C4-2B (cell line): ENCODE data around the gene SLC24A3.

ENCODE experiments used
- H3K27ac ChIP-seq: fragments of 450-650 bp; 2 replicates; pipeline ENCODE4 v1.5.1; 2017
- ZFX ChIP-seq: fragments of 450-650 bp; IDR thresholded peaks from 2 replicates; pipeline ENCODE4 v1.6.1; 2017
- TF ChIP-seq, protein P1 (sequence below): fragments of 450-650 bp; conservative IDR thresholded peaks from 2 replicates; pipeline ENCODE4 v1.5.1; 2017; ENCODE audit warnings: mild to moderate bottlenecking

The SLC24A3 gene

GRCh38 chr20:19320005-19320404 is 107.6 kb downstream of the SLC24A3 start:
- TF ChIP-seq, protein P1, sequence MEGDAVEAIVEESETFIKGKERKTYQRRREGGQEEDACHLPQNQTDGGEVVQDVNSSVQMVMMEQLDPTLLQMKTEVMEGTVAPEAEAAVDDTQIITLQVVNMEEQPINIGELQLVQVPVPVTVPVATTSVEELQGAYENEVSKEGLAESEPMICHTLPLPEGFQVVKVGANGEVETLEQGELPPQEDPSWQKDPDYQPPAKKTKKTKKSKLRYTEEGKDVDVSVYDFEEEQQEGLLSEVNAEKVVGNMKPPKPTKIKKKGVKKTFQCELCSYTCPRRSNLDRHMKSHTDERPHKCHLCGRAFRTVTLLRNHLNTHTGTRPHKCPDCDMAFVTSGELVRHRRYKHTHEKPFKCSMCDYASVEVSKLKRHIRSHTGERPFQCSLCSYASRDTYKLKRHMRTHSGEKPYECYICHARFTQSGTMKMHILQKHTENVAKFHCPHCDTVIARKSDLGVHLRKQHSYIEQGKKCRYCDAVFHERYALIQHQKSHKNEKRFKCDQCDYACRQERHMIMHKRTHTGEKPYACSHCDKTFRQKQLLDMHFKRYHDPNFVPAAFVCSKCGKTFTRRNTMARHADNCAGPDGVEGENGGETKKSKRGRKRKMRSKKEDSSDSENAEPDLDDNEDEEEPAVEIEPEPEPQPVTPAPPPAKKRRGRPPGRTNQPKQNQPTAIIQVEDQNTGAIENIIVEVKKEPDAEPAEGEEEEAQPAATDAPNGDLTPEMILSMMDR, result no peak
- TF ChIP-seq ZFX, result no peak
- H3K27ac ChIP-seq, result no peak overlapping the region

GRCh38 chr20:19321176-19321575 is 108.7 kb downstream of the SLC24A3 start:
- H3K27ac ChIP-seq, result no peak overlapping the region
- no peak for TF ChIP-seq ZFX
- TF ChIP-seq, protein P1, result no peak

DNA sequence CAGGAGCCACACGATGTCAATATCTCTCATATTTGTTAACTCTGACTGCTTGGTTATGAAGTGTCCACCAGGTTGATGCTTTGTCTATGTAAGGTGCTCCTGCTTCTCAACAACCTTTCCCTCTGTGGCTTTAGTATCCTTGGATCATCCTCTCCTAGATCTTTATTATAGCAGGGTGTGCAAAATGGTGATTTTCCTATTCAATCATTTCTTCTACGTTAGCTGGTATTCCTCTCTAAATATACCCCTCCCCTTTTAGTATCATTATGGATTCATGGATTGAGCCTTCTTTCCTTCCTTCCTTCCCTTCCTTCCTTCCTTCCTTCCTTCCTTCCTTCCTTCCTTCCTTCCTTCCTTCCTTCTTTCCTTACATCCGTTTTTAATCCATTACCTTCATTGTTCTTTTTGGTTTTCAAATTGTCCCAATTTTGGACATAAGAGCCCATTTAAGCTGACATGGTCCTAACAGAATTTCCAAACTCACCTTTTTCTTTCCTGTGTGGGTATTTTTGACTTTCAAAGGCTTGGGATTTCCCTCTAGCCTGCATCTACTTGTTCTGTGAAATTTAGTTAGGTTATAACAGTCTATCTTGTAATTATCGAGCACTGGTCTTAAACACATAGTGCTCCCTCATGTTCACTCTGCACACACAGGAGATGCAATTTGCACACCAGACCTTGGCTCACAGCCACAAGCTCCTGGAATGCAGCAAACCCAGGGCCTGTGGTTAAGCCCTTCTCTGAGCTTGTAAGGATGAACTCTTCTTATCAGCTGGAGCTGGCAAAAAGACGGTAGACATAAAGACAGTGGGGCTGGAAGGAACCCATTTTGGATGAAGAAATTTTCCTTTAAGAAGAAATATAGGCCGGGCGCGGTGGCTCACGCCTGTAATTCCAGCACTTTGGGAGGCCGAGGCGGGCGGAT is 109.9 kb downstream of the SLC24A3 start:
- H3K27ac ChIP-seq, result no peak overlapping the region
- TF ChIP-seq ZFX, result no peak
- TF ChIP-seq, protein P1, result no peak

- TF ChIP-seq ZFX, result no peak
- TF ChIP-seq, protein P1, result no peak
- H3K27ac ChIP-seq, result no peak overlapping the region
These were observed 115.0 kb downstream of the SLC24A3 start for GRCh38 chr20:19327401-19327800.

GRCh38 chr20:19328676-19329075 is 116.2 kb downstream of the SLC24A3 start:
- no peak for TF ChIP-seq ZFX
- TF ChIP-seq, protein P1, result no peak
- no peak overlapping the region for H3K27ac ChIP-seq

- TF ChIP-seq ZFX, result no peak
- TF ChIP-seq, protein P1, result no peak
- no peak overlapping the region for H3K27ac ChIP-seq
These were observed 117.6 kb downstream of the SLC24A3 start for GRCh38 chr20:19330038-19330437.

GRCh38 chr20:19330731-19331130 is 118.3 kb downstream of the SLC24A3 start:
- TF ChIP-seq ZFX, result no peak
- TF ChIP-seq, protein P1, result no peak
- no peak overlapping the region for H3K27ac ChIP-seq
